Measurements from ENCODE around the gene TMEM63C.

Gene TMEM63C

GRCh38 chr14:77213679-77214016 lies 32.0 kb downstream of the TMEM63C start:
- TF ChIP-seq, protein P1, sequence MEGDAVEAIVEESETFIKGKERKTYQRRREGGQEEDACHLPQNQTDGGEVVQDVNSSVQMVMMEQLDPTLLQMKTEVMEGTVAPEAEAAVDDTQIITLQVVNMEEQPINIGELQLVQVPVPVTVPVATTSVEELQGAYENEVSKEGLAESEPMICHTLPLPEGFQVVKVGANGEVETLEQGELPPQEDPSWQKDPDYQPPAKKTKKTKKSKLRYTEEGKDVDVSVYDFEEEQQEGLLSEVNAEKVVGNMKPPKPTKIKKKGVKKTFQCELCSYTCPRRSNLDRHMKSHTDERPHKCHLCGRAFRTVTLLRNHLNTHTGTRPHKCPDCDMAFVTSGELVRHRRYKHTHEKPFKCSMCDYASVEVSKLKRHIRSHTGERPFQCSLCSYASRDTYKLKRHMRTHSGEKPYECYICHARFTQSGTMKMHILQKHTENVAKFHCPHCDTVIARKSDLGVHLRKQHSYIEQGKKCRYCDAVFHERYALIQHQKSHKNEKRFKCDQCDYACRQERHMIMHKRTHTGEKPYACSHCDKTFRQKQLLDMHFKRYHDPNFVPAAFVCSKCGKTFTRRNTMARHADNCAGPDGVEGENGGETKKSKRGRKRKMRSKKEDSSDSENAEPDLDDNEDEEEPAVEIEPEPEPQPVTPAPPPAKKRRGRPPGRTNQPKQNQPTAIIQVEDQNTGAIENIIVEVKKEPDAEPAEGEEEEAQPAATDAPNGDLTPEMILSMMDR (IDR thresholded peaks at IDR 0.05; ENCODE audit: low read length) = no peak
- TF ChIP-seq EZH2 (IDR thresholded peaks at IDR 0.05; ENCODE audit: borderline replicate concordance, low read length) = no peak

DNA sequence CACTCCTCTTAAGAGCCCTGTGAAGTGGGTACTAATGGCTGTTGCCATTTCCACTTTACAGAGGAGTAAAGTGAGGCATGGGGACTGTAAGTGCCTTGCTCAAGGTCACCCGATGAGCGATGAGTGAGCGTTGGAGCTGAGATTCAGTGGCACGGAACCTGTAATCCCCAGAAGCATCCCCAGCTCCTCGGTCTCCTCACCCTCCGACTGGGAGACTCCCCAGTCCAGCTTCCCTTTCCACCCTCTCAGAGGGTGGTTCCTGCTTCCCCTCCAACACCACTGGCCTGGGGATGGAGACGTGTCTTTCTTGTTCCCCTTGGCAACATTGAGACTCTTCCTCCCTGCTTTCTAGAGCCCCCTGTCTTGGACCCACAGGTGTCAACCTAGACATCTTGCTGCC lies 32.6 kb downstream of the TMEM63C start:
- Histone ChIP-seq H3K9me3 (ENCODE audit: low read length) (no peaks in the 10 kb centered on the region), H3K4me3 (ENCODE audit: low read depth, low read length, poor library complexity, severe bottlenecking) (no peak overlapping the region), H3K27ac (ENCODE audit: low read depth, low read length, poor library complexity, severe bottlenecking) (no peak overlapping the region), H3K4me2 (ENCODE audit: low read length) (no peak overlapping the region), H2AFZ (ENCODE audit: low read length) (no peak overlapping the region), H3K27me3 (ENCODE audit: insufficient read depth, low read length) (no peaks in the 10 kb centered on the region), H3K9me2 (ENCODE audit: low read depth, low read length) (no peaks in the 10 kb centered on the region), H3F3A (ENCODE audit: insufficient read depth, low read length) (no peaks in the 10 kb centered on the region), H3K79me2 (ENCODE audit: insufficient read depth, low read length) (no peaks in the 10 kb centered on the region), H3K9ac (ENCODE audit: low read length) (no peak overlapping the region), H3K4me1 (ENCODE audit: insufficient read depth, low read length, severe bottlenecking) (no peaks in the 10 kb centered on the region), H4K20me1 (ENCODE audit: insufficient read depth, low read length) (no peaks in the 10 kb centered on the region), H3K36me3 (ENCODE audit: insufficient read depth, low read length) (no peaks in the 10 kb centered on the region)
- TF ChIP-seq, protein P1 (IDR thresholded peaks at IDR 0.05; ENCODE audit: low read length) = no peak
- no peak for TF ChIP-seq EZH2 (IDR thresholded peaks at IDR 0.05; ENCODE audit: borderline replicate concordance, low read length)

More at GRCh38 chr14:77213679-77214016, 32.0 kb downstream of the TMEM63C start:
- Histone ChIP-seq H3K9ac (ENCODE audit: low read length) (no peak overlapping the region), H4K20me1 (ENCODE audit: insufficient read depth, low read length) (no peaks in the 10 kb centered on the region), H3K4me1 (ENCODE audit: insufficient read depth, low read length, severe bottlenecking) (no peaks in the 10 kb centered on the region), H3K4me3 (ENCODE audit: low read depth, low read length, poor library complexity, severe bottlenecking) (no peak overlapping the region), H3K27ac (ENCODE audit: low read depth, low read length, poor library complexity, severe bottlenecking) (no peak overlapping the region), H3K9me3 (ENCODE audit: low read length) (no peaks in the 10 kb centered on the region), H2AFZ (ENCODE audit: low read length) (no peak overlapping the region), H3K27me3 (ENCODE audit: insufficient read depth, low read length) (no peaks in the 10 kb centered on the region), H3K79me2 (ENCODE audit: insufficient read depth, low read length) (no peaks in the 10 kb centered on the region), H3K4me2 (ENCODE audit: low read length) (no peak overlapping the region), H3K9me2 (ENCODE audit: low read depth, low read length) (no peaks in the 10 kb centered on the region), H3K36me3 (ENCODE audit: insufficient read depth, low read length) (no peaks in the 10 kb centered on the region), H3F3A (ENCODE audit: insufficient read depth, low read length) (no peaks in the 10 kb centered on the region)

DNA sequence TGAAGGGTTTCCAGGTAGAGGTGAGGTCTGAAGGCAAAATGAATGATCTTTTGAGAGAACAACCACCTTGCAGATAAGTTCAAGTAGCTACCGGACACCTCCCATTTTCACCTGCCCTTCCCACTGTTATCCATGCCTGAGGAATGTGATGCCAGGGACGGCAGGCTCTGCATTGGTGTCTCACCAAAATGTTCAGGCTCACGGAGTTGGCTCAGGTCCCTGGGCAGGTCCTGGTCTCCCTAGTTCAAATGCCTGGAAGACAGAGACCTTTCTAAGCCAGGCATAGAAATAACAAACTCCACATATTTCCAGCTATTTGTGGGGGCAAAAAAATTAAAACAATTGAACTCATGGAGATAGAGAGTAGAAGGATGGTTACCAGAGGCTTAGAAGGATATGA lies 36.0 kb downstream of the TMEM63C start:
- Histone ChIP-seq H2AFZ (ENCODE audit: low read length) (no peak overlapping the region), H3K36me3 (ENCODE audit: insufficient read depth, low read length) (no peaks in the 10 kb centered on the region), H3K4me1 (ENCODE audit: insufficient read depth, low read length, severe bottlenecking) (no peaks in the 10 kb centered on the region), H3K9ac (ENCODE audit: low read length) (no peak overlapping the region), H3K27ac (ENCODE audit: low read depth, low read length, poor library complexity, severe bottlenecking) (no peak overlapping the region), H3K27me3 (ENCODE audit: insufficient read depth, low read length) (no peaks in the 10 kb centered on the region), H3F3A (ENCODE audit: insufficient read depth, low read length) (no peaks in the 10 kb centered on the region), H3K9me3 (ENCODE audit: low read length) (no peaks in the 10 kb centered on the region), H3K4me3 (ENCODE audit: low read depth, low read length, poor library complexity, severe bottlenecking) (no peak overlapping the region), H3K9me2 (ENCODE audit: low read depth, low read length) (no peaks in the 10 kb centered on the region), H3K4me2 (ENCODE audit: low read length) (no peak overlapping the region), H4K20me1 (ENCODE audit: insufficient read depth, low read length) (no peaks in the 10 kb centered on the region), H3K79me2 (ENCODE audit: insufficient read depth, low read length) (no peaks in the 10 kb centered on the region)
- no peak for TF ChIP-seq EZH2 (IDR thresholded peaks at IDR 0.05; ENCODE audit: borderline replicate concordance, low read length)
- TF ChIP-seq, protein P1 (IDR thresholded peaks at IDR 0.05; ENCODE audit: low read length) = no peak

Data from OCI-LY1 (cell line).